Neural cell (in vitro differentiated cells): ENCODE data around the gene PPL. TPM values are rescaled to one million over a fixed set of nuclear protein-coding genes. Genes with fewer than 3 reads are reported as not detected.

Experiments used
- H2AFZ ChIP-seq: fragments of 200-600, 300-800 bp; sonication (generic), shearing (Covaris generic); 2 replicates; pipeline ENCODE4 v1.6.0; 2014; ENCODE audit warnings: low read depth, mild to moderate bottlenecking, antibody characterized with exemption, low read length, moderate library complexity
- H3F3A ChIP-seq: fragments of 200-600 bp; shearing (Covaris generic); 2 replicates; pipeline ENCODE4 v1.6.1; 2016; ENCODE audit warnings: mild to moderate bottlenecking, moderate library complexity, mixed read lengths, antibody characterized with exemption, low read length; ENCODE audit not compliant: insufficient read depth, poor library complexity, severe bottlenecking
- H3K27ac ChIP-seq: fragments of 200-600, 300-800 bp; sonication (generic), shearing (Covaris generic); 2 replicates; pipeline ENCODE4 v1.5.1; 2014; ENCODE audit warnings: mild to moderate bottlenecking, low read length, moderate library complexity
- H3K27me3 ChIP-seq: fragments of 300-800, 200-600 bp; sonication (generic), shearing (Covaris generic); 2 replicates; pipeline ENCODE4 v1.6.0; 2014; ENCODE audit warnings: mild to moderate bottlenecking, low read depth, low read length, moderate library complexity; ENCODE audit not compliant: insufficient read depth
- H3K36me3 ChIP-seq: fragments of 300-800, 200-600 bp; sonication (generic), shearing (Covaris generic); 2 replicates; pipeline ENCODE4 v1.5.1; 2014; ENCODE audit warnings: mild to moderate bottlenecking, antibody characterized with exemption, low read length, moderate library complexity; ENCODE audit not compliant: insufficient read depth
- H3K4me2 ChIP-seq: fragments of 300-800, 200-600 bp; sonication (generic), shearing (Covaris generic); 2 replicates; pipeline ENCODE4 v1.6.0; 2014; ENCODE audit warnings: mild to moderate bottlenecking, low read length
- H3K4me3 ChIP-seq: fragments of 300-800, 200-600 bp; sonication (generic), shearing (Covaris generic); 2 replicates; pipeline ENCODE4 v1.5.1; 2014; ENCODE audit warnings: mild to moderate bottlenecking, low read length, moderate library complexity
- H3K79me2 ChIP-seq: fragments of 200-600 bp; shearing (Covaris generic); replicated peaks from 2 replicates; pipeline ENCODE4 v1.6.0; 2014; ENCODE audit warnings: mild to moderate bottlenecking, low read length, moderate library complexity; ENCODE audit not compliant: insufficient read depth
- H3K9ac ChIP-seq: fragments of 300-800, 200-600 bp; sonication (generic), shearing (Covaris generic); 2 replicates; pipeline ENCODE4 v1.6.1; 2016; ENCODE audit warnings: mild to moderate bottlenecking, low read length, mixed read lengths
- H3K9me2 ChIP-seq: fragments of 200-600 bp; shearing (Covaris generic); 2 replicates; pipeline ENCODE4 v1.6.1; 2016; ENCODE audit warnings: mild to moderate bottlenecking, low read length, mixed read lengths; ENCODE audit not compliant: insufficient read depth
- H3K9me3 ChIP-seq: fragments of 200-600, 300-800 bp; sonication (generic), shearing (Covaris generic); 2 replicates; pipeline ENCODE4 v1.6.1; 2016; ENCODE audit warnings: mild to moderate bottlenecking, mixed run types, low read length, moderate library complexity, mixed read lengths
- H4K20me1 ChIP-seq: fragments of 200-600 bp; shearing (Covaris generic); 2 replicates; pipeline ENCODE4 v1.6.1; 2016; ENCODE audit warnings: mild to moderate bottlenecking, mixed run types; ENCODE audit not compliant: insufficient read depth
- EP300 ChIP-seq: fragments of 450-650 bp; conservative IDR thresholded peaks from 2 replicates; pipeline ENCODE4 v1.6.1; 2014; ENCODE audit warnings: antibody characterized with exemption, mild to moderate bottlenecking, moderate library complexity; ENCODE audit not compliant: poor library complexity, severe bottlenecking
- EZH2 ChIP-seq: fragments of 200-600, 300-800 bp; shearing (Covaris generic), sonication (generic); IDR thresholded peaks from 2 replicates; pipeline ENCODE4 v1.6.1; 2014; ENCODE audit warnings: antibody characterized with exemption, low read length, borderline replicate concordance, mild to moderate bottlenecking; ENCODE audit not compliant: insufficient read depth, poor library complexity, severe bottlenecking
- MXI1 ChIP-seq: fragments of 450-650 bp; conservative IDR thresholded peaks from 2 replicates; pipeline ENCODE4 v1.6.1; 2014; ENCODE audit warnings: antibody characterized with exemption, mild to moderate bottlenecking; ENCODE audit not compliant: poor library complexity, severe bottlenecking
- POLR2AphosphoS5 ChIP-seq: IDR thresholded peaks from 2 replicates; pipeline ENCODE4 v1.6.1; 2012
- RAD21 ChIP-seq: fragments of 450-650 bp; conservative IDR thresholded peaks from 2 replicates; pipeline ENCODE4 v1.6.1; 2014; ENCODE audit warnings: antibody characterized with exemption, mild to moderate bottlenecking, moderate library complexity
- SMC3 ChIP-seq: fragments of 450-650 bp; conservative IDR thresholded peaks from 2 replicates; pipeline ENCODE4 v1.6.1; 2014; ENCODE audit warnings: antibody characterized with exemption, mild to moderate bottlenecking, moderate library complexity; ENCODE audit not compliant: poor library complexity
- TAF1 ChIP-seq: IDR thresholded peaks from 2 replicates; pipeline ENCODE4 v1.6.1; 2012; ENCODE audit warnings: low read depth
- polyA plus RNA-seq: library from polyadenylated mRNA; depleted of rRNA; stranded (reverse); fragments of >200 nt; gene quantifications from 2 replicates; pipeline ENCODE4 v1.2.3, GENCODE V29; 2014
- TF ChIP-seq, protein P1 (sequence below): fragments of 450-650 bp; IDR thresholded peaks from 2 replicates; pipeline ENCODE4 v1.5.1; 2014; ENCODE audit warnings: antibody characterized with exemption, mild to moderate bottlenecking, moderate library complexity; ENCODE audit not compliant: poor library complexity, severe bottlenecking
- TF ChIP-seq, protein P2 (sequence below): IDR thresholded peaks from 2 replicates; pipeline ENCODE4 v1.6.1; 2012; ENCODE audit warnings: borderline replicate concordance

Gene PPL
- polyA plus RNA-seq, 1 donor from 2014 or later = 0.81 TPM

DNA sequence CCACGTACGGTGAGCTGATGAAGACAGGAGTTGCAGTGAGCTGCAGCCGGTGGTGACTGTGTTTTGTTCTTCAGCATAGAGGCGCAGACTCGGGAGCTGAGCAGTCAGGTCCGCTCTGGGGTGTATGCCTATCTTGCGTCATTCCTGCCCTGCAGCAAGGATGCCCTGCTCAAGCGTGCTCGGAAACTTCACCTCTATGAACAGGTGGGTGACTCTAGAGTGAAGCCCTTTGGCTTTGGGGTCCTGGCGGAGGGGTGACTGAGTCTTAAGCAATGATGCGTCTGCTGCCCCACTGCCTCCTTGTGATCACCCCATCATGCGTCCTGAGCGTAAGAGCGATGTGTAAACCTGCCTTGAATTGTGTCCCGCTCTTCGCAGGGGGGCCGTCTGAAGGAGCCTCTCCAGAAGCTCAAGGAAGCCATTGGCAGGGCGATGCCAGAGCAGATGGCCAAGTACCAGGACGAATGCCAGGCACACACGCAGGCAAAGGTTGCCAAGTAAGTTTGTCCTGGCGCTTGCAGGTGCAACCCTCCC lies 66.7 kb downstream of the PPL start:
- H3F3A ChIP-seq = no peaks in the 10 kb centered on the region
- no peak overlapping the region for H2AFZ ChIP-seq
- no peaks in the 10 kb centered on the region for H4K20me1 ChIP-seq
- H3K4me2 ChIP-seq = no peak overlapping the region
- no peaks in the 10 kb centered on the region for H3K36me3 ChIP-seq
- no peak for TF ChIP-seq POLR2AphosphoS5
- TF ChIP-seq, protein P1, sequence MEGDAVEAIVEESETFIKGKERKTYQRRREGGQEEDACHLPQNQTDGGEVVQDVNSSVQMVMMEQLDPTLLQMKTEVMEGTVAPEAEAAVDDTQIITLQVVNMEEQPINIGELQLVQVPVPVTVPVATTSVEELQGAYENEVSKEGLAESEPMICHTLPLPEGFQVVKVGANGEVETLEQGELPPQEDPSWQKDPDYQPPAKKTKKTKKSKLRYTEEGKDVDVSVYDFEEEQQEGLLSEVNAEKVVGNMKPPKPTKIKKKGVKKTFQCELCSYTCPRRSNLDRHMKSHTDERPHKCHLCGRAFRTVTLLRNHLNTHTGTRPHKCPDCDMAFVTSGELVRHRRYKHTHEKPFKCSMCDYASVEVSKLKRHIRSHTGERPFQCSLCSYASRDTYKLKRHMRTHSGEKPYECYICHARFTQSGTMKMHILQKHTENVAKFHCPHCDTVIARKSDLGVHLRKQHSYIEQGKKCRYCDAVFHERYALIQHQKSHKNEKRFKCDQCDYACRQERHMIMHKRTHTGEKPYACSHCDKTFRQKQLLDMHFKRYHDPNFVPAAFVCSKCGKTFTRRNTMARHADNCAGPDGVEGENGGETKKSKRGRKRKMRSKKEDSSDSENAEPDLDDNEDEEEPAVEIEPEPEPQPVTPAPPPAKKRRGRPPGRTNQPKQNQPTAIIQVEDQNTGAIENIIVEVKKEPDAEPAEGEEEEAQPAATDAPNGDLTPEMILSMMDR = no peak
- TF ChIP-seq, protein P2, sequence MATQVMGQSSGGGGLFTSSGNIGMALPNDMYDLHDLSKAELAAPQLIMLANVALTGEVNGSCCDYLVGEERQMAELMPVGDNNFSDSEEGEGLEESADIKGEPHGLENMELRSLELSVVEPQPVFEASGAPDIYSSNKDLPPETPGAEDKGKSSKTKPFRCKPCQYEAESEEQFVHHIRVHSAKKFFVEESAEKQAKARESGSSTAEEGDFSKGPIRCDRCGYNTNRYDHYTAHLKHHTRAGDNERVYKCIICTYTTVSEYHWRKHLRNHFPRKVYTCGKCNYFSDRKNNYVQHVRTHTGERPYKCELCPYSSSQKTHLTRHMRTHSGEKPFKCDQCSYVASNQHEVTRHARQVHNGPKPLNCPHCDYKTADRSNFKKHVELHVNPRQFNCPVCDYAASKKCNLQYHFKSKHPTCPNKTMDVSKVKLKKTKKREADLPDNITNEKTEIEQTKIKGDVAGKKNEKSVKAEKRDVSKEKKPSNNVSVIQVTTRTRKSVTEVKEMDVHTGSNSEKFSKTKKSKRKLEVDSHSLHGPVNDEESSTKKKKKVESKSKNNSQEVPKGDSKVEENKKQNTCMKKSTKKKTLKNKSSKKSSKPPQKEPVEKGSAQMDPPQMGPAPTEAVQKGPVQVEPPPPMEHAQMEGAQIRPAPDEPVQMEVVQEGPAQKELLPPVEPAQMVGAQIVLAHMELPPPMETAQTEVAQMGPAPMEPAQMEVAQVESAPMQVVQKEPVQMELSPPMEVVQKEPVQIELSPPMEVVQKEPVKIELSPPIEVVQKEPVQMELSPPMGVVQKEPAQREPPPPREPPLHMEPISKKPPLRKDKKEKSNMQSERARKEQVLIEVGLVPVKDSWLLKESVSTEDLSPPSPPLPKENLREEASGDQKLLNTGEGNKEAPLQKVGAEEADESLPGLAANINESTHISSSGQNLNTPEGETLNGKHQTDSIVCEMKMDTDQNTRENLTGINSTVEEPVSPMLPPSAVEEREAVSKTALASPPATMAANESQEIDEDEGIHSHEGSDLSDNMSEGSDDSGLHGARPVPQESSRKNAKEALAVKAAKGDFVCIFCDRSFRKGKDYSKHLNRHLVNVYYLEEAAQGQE = no peak
- no peak for TF ChIP-seq EP300
- no peak for TF ChIP-seq EZH2
- no peak for TF ChIP-seq SMC3
- no peak for TF ChIP-seq MXI1
- TF ChIP-seq TAF1 = no peak
- TF ChIP-seq RAD21 = no peak
- H3K9me2 ChIP-seq = no peaks in the 10 kb centered on the region
- peaks cover 12% of the 10 kb centered on the region for H3K79me2 ChIP-seq
- no peak overlapping the region for H3K9ac ChIP-seq
- H3K27me3 ChIP-seq = no peaks in the 10 kb centered on the region
- H3K4me3 ChIP-seq = no peak overlapping the region
- H3K27ac ChIP-seq = no peak overlapping the region
- H3K9me3 ChIP-seq = no peaks in the 10 kb centered on the region

DNA sequence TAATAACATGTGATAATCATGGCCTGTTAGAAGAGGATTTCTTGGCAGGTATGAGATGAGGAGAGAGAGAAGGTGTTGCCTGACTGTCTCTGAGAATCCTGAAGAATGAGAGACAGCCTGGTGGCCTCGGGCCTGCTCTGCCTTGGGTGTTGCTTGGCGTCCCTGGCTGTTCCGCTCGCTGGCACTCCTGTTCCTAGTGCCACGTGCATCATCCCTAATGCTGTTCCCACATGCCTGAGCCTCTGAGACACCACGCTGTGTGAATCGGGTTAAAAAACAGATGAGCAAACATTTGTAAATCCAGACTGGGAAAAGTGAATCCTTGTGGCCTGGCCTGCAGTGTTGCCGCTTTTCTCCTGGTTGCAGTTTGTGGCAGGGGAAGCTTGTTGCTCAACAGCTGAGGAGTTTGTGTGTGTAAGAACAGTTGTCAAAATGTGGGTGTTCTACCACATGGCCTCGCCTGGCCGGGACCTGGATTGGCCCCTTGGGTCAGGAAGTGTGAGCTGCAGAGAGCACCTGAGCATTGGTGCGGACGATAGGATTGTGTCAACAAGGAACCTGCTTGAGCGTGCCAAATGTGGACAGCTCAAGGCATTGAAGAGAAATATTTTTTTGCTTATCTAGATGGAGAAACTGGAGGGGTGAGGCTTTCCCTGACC lies 67.7 kb downstream of the PPL start:
- TF ChIP-seq EZH2 = no peak
- no peak for TF ChIP-seq TAF1
- TF ChIP-seq RAD21 = no peak
- TF ChIP-seq EP300 = no peak
- TF ChIP-seq, protein P2 = no peak
- TF ChIP-seq MXI1 = no peak
- no peaks in the 10 kb centered on the region for H3K27me3 ChIP-seq
- no peak overlapping the region for H3K4me2 ChIP-seq
- H2AFZ ChIP-seq = no peak overlapping the region
- no peaks in the 10 kb centered on the region for H3K36me3 ChIP-seq
- H3F3A ChIP-seq = no peaks in the 10 kb centered on the region
- H3K79me2 ChIP-seq = peaks cover 20% of the 10 kb centered on the region
- H3K9me3 ChIP-seq = no peaks in the 10 kb centered on the region
- no peaks in the 10 kb centered on the region for H3K9me2 ChIP-seq
- no peak overlapping the region for H3K4me3 ChIP-seq
- H3K27ac ChIP-seq = no peak overlapping the region
- no peak overlapping the region for H3K9ac ChIP-seq
- no peaks in the 10 kb centered on the region for H4K20me1 ChIP-seq
